Keratinocyte (primary cell): ENCODE data around the gene MED14. TPM values are rescaled to one million over a fixed set of nuclear protein-coding genes. Genes with fewer than 3 reads are reported as not detected.

Experiments
- DNase-seq: peaks from one replicate; pipeline ENCODE4 v3.0.0-alpha.2; 2011; ENCODE audit warnings: low read depth, missing footprints, low spot score
- FAIRE-seq: peaks from 2 replicates; lab custom pipeline; 2011; peaks lifted over from hg19 to GRCh38; lab: Jason Lieb, UNC
- H2AFZ ChIP-seq: 2 replicates; pipeline ENCODE4 v1.6.0; 2012; ENCODE audit warnings: low read length, control low read depth, inconsistent platforms; ENCODE audit not compliant: control insufficient read depth
- H3K27ac ChIP-seq: 2 replicates; pipeline ENCODE4 v1.5.1; 2011; ENCODE audit warnings: low read length; ENCODE audit not compliant: control insufficient read depth, insufficient read depth
- H3K27me3 ChIP-seq: 3 replicates; pipeline ENCODE4 v1.6.0; 2011; ENCODE audit warnings: low read length; ENCODE audit not compliant: control insufficient read depth, insufficient read depth; ENCODE audit errors: extremely low read depth
- H3K36me3 ChIP-seq, 2 experiments: 2 replicates in 1 of 2; 3 replicates in 1 of 2; pipeline ENCODE4 v1.5.1; 2011; ENCODE audit warnings: low read length in 2 of 2, mild to moderate bottlenecking in 1 of 2; ENCODE audit not compliant: control insufficient read depth in 2 of 2, insufficient read depth in 2 of 2; ENCODE audit errors: extremely low read depth in 1 of 2
- H3K4me1 ChIP-seq: 3 replicates; pipeline ENCODE4 v1.5.1; 2011; ENCODE audit warnings: low read length; ENCODE audit not compliant: control insufficient read depth, insufficient read depth; ENCODE audit errors: extremely low read depth
- H3K4me2 ChIP-seq: 3 replicates; pipeline ENCODE4 v1.6.0; 2011; ENCODE audit warnings: low read depth, low read length; ENCODE audit not compliant: control insufficient read depth, insufficient read depth; ENCODE audit errors: extremely low read depth
- H3K4me3 ChIP-seq, 3 experiments: fragments of 200-600 bp in 1 of 3; sonication (generic) in 1 of 3; 2 replicates in 2 of 3; 3 replicates in 1 of 3; pipeline ENCODE4 v1.5.1; 2011 to 2016; ENCODE audit warnings: low read length in 3 of 3, mild to moderate bottlenecking in 3 of 3, control low read depth in 2 of 3, inconsistent platforms in 1 of 3, low read depth in 1 of 3, mixed read lengths in 1 of 3, mixed run types in 1 of 3, moderate library complexity in 1 of 3; ENCODE audit not compliant: control insufficient read depth in 2 of 3, insufficient read depth in 2 of 3; ENCODE audit errors: extremely low read depth in 1 of 3
- H3K79me2 ChIP-seq: 2 replicates; pipeline ENCODE4 v1.6.0; 2012; ENCODE audit warnings: low read length; ENCODE audit not compliant: control insufficient read depth, insufficient read depth
- H3K9ac ChIP-seq: 3 replicates; pipeline ENCODE4 v1.6.0; 2011; ENCODE audit warnings: low read length; ENCODE audit not compliant: control insufficient read depth, insufficient read depth; ENCODE audit errors: extremely low read depth
- H3K9me1 ChIP-seq: 3 replicates; pipeline ENCODE4 v1.6.0; 2011; ENCODE audit warnings: low read length; ENCODE audit not compliant: control insufficient read depth, insufficient read depth; ENCODE audit errors: extremely low read depth
- H3K9me3 ChIP-seq: 2 replicates; pipeline ENCODE4 v1.5.1; 2012; ENCODE audit warnings: low read depth, low read length; ENCODE audit not compliant: control insufficient read depth
- H4K20me1 ChIP-seq: 3 replicates; pipeline ENCODE4 v1.6.0; 2011; ENCODE audit warnings: low read length; ENCODE audit not compliant: control insufficient read depth, insufficient read depth; ENCODE audit errors: extremely low read depth
- CTCF ChIP-seq, 3 experiments: IDR thresholded peaks in 1 of 3; conservative IDR thresholded peaks in 1 of 3; optimal IDR thresholded peaks in 1 of 3; 2 replicates in 2 of 3; 3 replicates in 1 of 3; pipeline versions ENCODE3 to v1.5.1; 2011; ENCODE audit warnings: low read length in 3 of 3, mild to moderate bottlenecking in 3 of 3, moderate library complexity in 2 of 3, control low read depth in 1 of 3, inconsistent platforms in 1 of 3; ENCODE audit not compliant: insufficient read depth in 2 of 3; ENCODE audit errors: extremely low read depth in 1 of 3
- EZH2 ChIP-seq: IDR thresholded peaks from one replicate; pipeline ENCODE4 v1.6.1; 2012; ENCODE audit warnings: inconsistent platforms, mild to moderate bottlenecking, low read length, moderate library complexity
- dilution Hi-C: fragments of 300-500 bp; cut with MboI; formaldehyde crosslinking; loops from one replicate; pipeline ENCODE4 v1.7.0; 2020; ENCODE audit warnings: low sequenced_read_pairs; ENCODE audit not compliant: extremely low pct_ligation_motif_present
- polyA plus RNA-seq, 5 experiments: library from polyadenylated mRNA; depleted of rRNA in 3 of 5; stranded (reverse) in 3 of 5; stranded (forward) in 1 of 5; unstranded in 1 of 5; fragments of >200 nt; gene quantifications; 1 replicate in 1 of 5; 2 replicates in 3 of 5; 3 replicates in 1 of 5; pipeline versions ENCODE4 v1.2.1 to v1.2.3, GENCODE V29; 2011 to 2012; ENCODE audit warnings: missing spikeins in 2 of 5, low read depth in 1 of 5, low replicate concordance in 1 of 5

MED14 gene
- polyA plus RNA-seq, 1 donor (not counting 4 experiments of a cell fraction or from before 2014, with no cell fraction given) = 25.9 TPM

- no peak overlapping the region for H2AFZ ChIP-seq
- TF ChIP-seq CTCF (optimal IDR thresholded peaks at IDR 0.05 in 1 of 3, IDR thresholded peaks at IDR 0.05 in 1 of 3, conservative IDR thresholded peaks at IDR 0.05 in 1 of 3; ENCODE audit: extremely low read depth in 1 of 3, insufficient read depth in 2 of 3, low read length in 3 of 3) (no peak), EZH2 (no peak)
- DNase-seq (no peak), FAIRE-seq (no peak)
- H3K9me3 ChIP-seq = no peaks in the 10 kb centered on the region
- no peaks in the 10 kb centered on the region for H3K9me1 ChIP-seq
- no peak overlapping the region for H3K27ac ChIP-seq
- H4K20me1 ChIP-seq = no peaks in the 10 kb centered on the region
- H3K4me1 ChIP-seq = no peaks in the 10 kb centered on the region
- no peak overlapping the region for H3K4me3 ChIP-seq
- H3K27me3 ChIP-seq = no peaks in the 10 kb centered on the region
- no peak overlapping the region for H3K4me2 ChIP-seq
- H3K79me2 ChIP-seq = no peaks in the 10 kb centered on the region
- H3K36me3 ChIP-seq = peaks cover 5 to 11% of the 10 kb centered on the region in 2 experiments
- H3K9ac ChIP-seq = no peak overlapping the region
- dilution Hi-C loops = no loop called here
Measured at GRCh38 chrX:40687169-40687568, 48.2 kb downstream of the MED14 start.

DNA sequence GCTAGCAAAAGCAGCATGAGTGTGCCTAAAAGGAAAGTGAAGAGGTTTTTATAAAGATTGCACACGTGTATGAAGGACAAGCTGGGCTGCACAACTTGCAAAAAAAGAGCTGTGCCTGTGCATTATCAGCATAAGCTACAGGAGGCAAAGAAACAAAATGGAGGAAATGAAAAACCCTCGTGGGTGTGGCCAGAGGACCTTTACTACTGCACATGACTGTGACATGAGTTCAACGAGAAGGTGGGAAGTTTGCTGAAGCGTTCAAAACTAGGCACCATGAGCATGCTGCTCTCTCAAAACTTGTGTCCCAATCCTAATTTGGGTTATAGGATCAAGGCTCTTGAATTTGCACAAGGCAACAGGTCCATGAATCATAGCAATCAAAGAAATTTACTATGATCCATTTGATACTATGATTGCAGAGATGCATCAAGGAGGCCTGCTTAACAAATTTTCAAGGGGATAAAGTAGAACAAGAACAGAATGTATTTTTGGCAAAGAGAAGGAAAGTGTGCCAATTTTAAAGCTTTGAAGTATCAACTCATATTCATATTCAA is 49.9 kb downstream of the MED14 start:
- no peaks in the 10 kb centered on the region for H3K79me2 ChIP-seq
- dilution Hi-C loops = no loop called here
- FAIRE-seq = no peak

More for the DNA sequence above, 49.9 kb downstream of the MED14 start:
- no peaks in the 10 kb centered on the region for H3K9me1 ChIP-seq
- H4K20me1 ChIP-seq = no peaks in the 10 kb centered on the region
- TF ChIP-seq EZH2 (no peak), CTCF (optimal IDR thresholded peaks at IDR 0.05 in 1 of 3, IDR thresholded peaks at IDR 0.05 in 1 of 3, conservative IDR thresholded peaks at IDR 0.05 in 1 of 3; ENCODE audit: extremely low read depth in 1 of 3, insufficient read depth in 2 of 3, low read length in 3 of 3) (no peak)
- DNase-seq = no peak
- no peak overlapping the region for H3K4me3 ChIP-seq
- no peaks in the 10 kb centered on the region for H3K4me1 ChIP-seq
- no peak overlapping the region for H2AFZ ChIP-seq
- no peaks in the 10 kb centered on the region for H3K9me3 ChIP-seq
- H3K27me3 ChIP-seq = no peaks in the 10 kb centered on the region
- H3K36me3 ChIP-seq = peaks cover 5 to 9% of the 10 kb centered on the region in 2 experiments
- no peak overlapping the region for H3K4me2 ChIP-seq
- H3K27ac ChIP-seq = no peak overlapping the region
- H3K9ac ChIP-seq = no peak overlapping the region
